22Rv1 (cell line): ENCODE data around the gene EVPL.
A peak's percentile ranks its signal among the peaks of the same experiment; 100 is the strongest.

ENCODE experiments used
- H3K27ac ChIP-seq: fragments of 450-650 bp; 2 replicates; pipeline ENCODE4 v1.5.1; 2017
- CTCF ChIP-seq: fragments of 450-650 bp; IDR thresholded peaks from 2 replicates; pipeline ENCODE4 v1.5.1; 2017; ENCODE audit warnings: mild to moderate bottlenecking
- ZFX ChIP-seq: fragments of 450-650 bp; IDR thresholded peaks from 2 replicates; pipeline ENCODE4 v1.6.1; 2017; ENCODE audit warnings: antibody characterized with exemption, borderline replicate concordance

The EVPL gene

GRCh38 chr17:76027159-76027839, at the start of gene EVPL:
TSS of gene EVPL (minus strand) at chr17:76027306. CDS start at chr17:76027198, 108 bp downstream.
- peak within 1 kb of the TSS; percentile 58 for H3K27ac ChIP-seq
- TF ChIP-seq CTCF (no peak), ZFX (no peak)

GRCh38 chr17:76076146-76076764, 49.1 kb upstream of the EVPL start:
- no peak for TF ChIP-seq ZFX
- TF ChIP-seq CTCF, result no peak

GRCh38 chr17:76075364-76076145, 48.4 kb upstream of the EVPL start:
- H3K27ac ChIP-seq, result no peak overlapping the region
- TF ChIP-seq ZFX (no peak), CTCF (peak; percentile 70)

More at GRCh38 chr17:76076146-76076764, 49.1 kb upstream of the EVPL start:
- no peak overlapping the region for H3K27ac ChIP-seq

GRCh38 chr17:76074390-76075363, 47.6 kb upstream of the EVPL start, which contains the start of gene GALR2:
TSS of gene GALR2 (plus strand) at chr17:76074781. CDS start at chr17:76074884, 103 bp downstream.
- no peak for TF ChIP-seq CTCF
- TF ChIP-seq ZFX, result no peak
- no peak within 1 kb of the TSS for H3K27ac ChIP-seq

- H3K27ac ChIP-seq, result peak within 1 kb of the TSS; percentile 62
- TF ChIP-seq CTCF (no peak), ZFX (no peak)
Observed at GRCh38 chr17:76072148-76072858, 45.2 kb upstream of the EVPL start, which contains the start of gene SRP68. TSS of gene SRP68 (minus strand) at chr17:76072517. CDS start at chr17:76072491, 26 bp downstream.
